Measurements from ENCODE around the gene SERPINI1.

Gene SERPINI1

GRCh38 chr3:167870759-167871158 lies 135.2 kb downstream of the SERPINI1 start:
- no peak for DNase-seq (ENCODE audit: low read depth)
- H3K4me3 ChIP-seq (ENCODE audit: low read depth, low read length): no peak overlapping the region
- TF ChIP-seq, protein P1, sequence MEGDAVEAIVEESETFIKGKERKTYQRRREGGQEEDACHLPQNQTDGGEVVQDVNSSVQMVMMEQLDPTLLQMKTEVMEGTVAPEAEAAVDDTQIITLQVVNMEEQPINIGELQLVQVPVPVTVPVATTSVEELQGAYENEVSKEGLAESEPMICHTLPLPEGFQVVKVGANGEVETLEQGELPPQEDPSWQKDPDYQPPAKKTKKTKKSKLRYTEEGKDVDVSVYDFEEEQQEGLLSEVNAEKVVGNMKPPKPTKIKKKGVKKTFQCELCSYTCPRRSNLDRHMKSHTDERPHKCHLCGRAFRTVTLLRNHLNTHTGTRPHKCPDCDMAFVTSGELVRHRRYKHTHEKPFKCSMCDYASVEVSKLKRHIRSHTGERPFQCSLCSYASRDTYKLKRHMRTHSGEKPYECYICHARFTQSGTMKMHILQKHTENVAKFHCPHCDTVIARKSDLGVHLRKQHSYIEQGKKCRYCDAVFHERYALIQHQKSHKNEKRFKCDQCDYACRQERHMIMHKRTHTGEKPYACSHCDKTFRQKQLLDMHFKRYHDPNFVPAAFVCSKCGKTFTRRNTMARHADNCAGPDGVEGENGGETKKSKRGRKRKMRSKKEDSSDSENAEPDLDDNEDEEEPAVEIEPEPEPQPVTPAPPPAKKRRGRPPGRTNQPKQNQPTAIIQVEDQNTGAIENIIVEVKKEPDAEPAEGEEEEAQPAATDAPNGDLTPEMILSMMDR (IDR thresholded peaks at IDR 0.05; ENCODE audit: low read depth, low read length, missing control alignments): no peak

DNA sequence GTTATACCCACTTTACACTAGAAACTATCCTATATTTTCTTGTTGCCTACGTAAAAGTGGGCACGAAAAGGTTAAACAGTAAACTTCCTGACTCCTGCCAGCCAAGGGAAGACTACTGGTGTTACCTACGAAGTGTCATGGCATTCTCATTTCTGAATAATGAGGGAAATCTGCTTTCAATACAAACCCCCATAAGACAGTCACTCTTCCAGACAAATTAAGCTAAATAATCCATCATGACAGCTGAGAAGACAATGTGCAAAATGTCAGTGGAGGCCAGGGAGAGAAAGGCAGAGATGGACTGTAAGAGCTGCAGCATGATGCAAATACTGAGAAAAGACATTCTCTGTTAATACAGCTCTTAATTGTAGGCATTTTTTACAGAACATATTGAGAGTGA lies 136.5 kb downstream of the SERPINI1 start:
- TF ChIP-seq, protein P1 (IDR thresholded peaks at IDR 0.05; ENCODE audit: low read depth, low read length, missing control alignments): no peak
- DNase-seq (ENCODE audit: low read depth): no peak
- no peak overlapping the region for H3K4me3 ChIP-seq (ENCODE audit: low read depth, low read length)

DNA sequence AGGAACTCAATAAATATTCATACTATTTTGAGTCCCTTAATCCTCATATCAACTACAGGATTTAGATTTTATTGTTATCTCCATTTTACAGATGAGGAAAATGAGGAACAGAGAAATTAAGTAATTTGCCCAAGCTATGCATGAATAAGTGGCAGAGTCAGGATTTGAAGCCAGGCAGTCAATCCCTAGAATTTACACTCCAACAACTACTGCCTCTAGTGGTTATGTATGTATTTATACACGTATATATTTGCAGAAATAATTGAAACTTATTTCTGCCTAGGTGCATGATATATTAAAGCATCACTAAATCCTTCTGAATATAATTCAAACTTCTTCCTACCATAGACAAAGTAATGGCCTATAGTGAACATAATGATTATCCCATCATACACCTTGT lies 137.4 kb downstream of the SERPINI1 start:
- TF ChIP-seq, protein P1 (IDR thresholded peaks at IDR 0.05; ENCODE audit: low read depth, low read length, missing control alignments): peak; percentile 29
- no peak for DNase-seq (ENCODE audit: low read depth)
- no peak overlapping the region for H3K4me3 ChIP-seq (ENCODE audit: low read depth, low read length)

- TF ChIP-seq, protein P1 (IDR thresholded peaks at IDR 0.05; ENCODE audit: low read depth, low read length, missing control alignments): no peak
- no peak for DNase-seq (ENCODE audit: low read depth)
- H3K4me3 ChIP-seq (ENCODE audit: low read depth, low read length): no peak overlapping the region
Measured at GRCh38 chr3:167874671-167875372, 139.3 kb downstream of the SERPINI1 start.
